ENCODE data around the gene UNC80.

The UNC80 gene

DNA sequence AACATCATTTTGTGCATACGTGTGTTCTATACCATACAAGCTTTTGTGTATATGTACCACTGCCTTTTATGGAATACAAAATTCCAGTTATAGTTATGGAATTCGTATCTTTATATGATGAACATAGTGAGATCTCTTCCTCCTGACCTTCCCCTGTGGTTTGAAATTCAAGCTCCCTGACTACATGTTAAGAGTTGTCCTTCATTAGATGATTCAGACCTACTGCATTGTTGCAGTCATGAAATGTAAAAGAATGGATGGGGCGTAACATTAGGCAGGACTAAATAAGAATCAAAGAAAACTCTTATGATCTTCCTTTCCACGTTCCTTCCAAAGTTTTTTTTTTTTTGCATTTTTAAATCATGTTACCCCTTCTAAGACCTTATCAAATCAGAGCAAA, 107.1 kb downstream of the UNC80 start:
- TF ChIP-seq CTCF (IDR thresholded peaks at IDR 0.05; ENCODE audit: borderline replicate concordance, extremely low read depth, low read length, poor library complexity, severe bottlenecking) (no peak), EZH2 (IDR thresholded peaks at IDR 0.05; ENCODE audit: borderline replicate concordance, low read depth, low read length, severe bottlenecking) (no peak)
- Histone ChIP-seq H3K4me3 (ENCODE audit: low read depth in 1 of 2, low read length in 2 of 2) (no peak overlapping the region), H3K9ac (ENCODE audit: low read depth, low read length) (no peak overlapping the region), H3K4me2 (ENCODE audit: insufficient read depth, low read length) (no peak overlapping the region), H3K27me3 (ENCODE audit: insufficient read depth, low read length, poor library complexity) (no peaks in the 10 kb centered on the region), H3K9me3 (ENCODE audit: insufficient read depth, low read length, severe bottlenecking) (no peaks in the 10 kb centered on the region), H3K4me1 (ENCODE audit: insufficient read depth, low read length) (no peaks in the 10 kb centered on the region), H3K27ac (ENCODE audit: low read length) (no peak overlapping the region), H3K36me3 (ENCODE audit: insufficient read depth, low read length) (no peaks in the 10 kb centered on the region), H2AFZ (ENCODE audit: low read depth, low read length) (no peak overlapping the region), H3K79me2 (ENCODE audit: insufficient read depth, low read length) (no peaks in the 10 kb centered on the region), H4K20me1 (ENCODE audit: insufficient read depth, low read length) (no peaks in the 10 kb centered on the region)
- no peak for DNase-seq
- no peak for ATAC-seq (ENCODE audit: insufficient read depth, low read depth)

DNA sequence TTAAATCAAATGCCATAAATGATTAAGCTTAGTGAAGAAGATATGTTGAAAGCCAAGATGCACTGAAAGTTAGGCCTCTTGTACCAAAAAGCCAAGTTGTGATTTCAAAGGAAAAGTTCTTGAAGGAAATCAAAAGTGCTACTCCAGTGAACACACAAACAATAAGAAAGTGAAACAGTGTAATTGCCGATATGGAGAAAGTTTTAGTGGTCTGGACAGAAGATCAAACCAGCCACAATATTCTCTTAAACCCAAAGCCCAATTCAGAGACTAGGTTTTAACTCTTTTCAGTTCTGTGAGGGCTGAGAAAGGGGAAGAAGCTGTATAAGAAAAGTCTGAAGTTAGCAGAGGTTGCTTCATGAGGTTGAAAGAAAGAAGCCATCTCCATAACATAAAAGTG, 129.0 kb downstream of the UNC80 start:
- H3K4me3 ChIP-seq (ENCODE audit: low read depth in 1 of 2, low read length in 2 of 2), result no peak overlapping the region
- no peaks in the 10 kb centered on the region for H4K20me1 ChIP-seq (ENCODE audit: insufficient read depth, low read length)
- no peak overlapping the region for H2AFZ ChIP-seq (ENCODE audit: low read depth, low read length)
- DNase-seq (no peak), ATAC-seq (ENCODE audit: insufficient read depth, low read depth) (no peak)
- H3K36me3 ChIP-seq (ENCODE audit: insufficient read depth, low read length), result no peaks in the 10 kb centered on the region
- no peak overlapping the region for H3K27ac ChIP-seq (ENCODE audit: low read length)
- no peaks in the 10 kb centered on the region for H3K9me3 ChIP-seq (ENCODE audit: insufficient read depth, low read length, severe bottlenecking)
- TF ChIP-seq EZH2 (IDR thresholded peaks at IDR 0.05; ENCODE audit: borderline replicate concordance, low read depth, low read length, severe bottlenecking) (no peak), CTCF (IDR thresholded peaks at IDR 0.05; ENCODE audit: borderline replicate concordance, extremely low read depth, low read length, poor library complexity, severe bottlenecking) (no peak)
- H3K4me2 ChIP-seq (ENCODE audit: insufficient read depth, low read length), result no peak overlapping the region
- H3K79me2 ChIP-seq (ENCODE audit: insufficient read depth, low read length), result no peaks in the 10 kb centered on the region
- no peaks in the 10 kb centered on the region for H3K27me3 ChIP-seq (ENCODE audit: insufficient read depth, low read length, poor library complexity)
- no peak overlapping the region for H3K9ac ChIP-seq (ENCODE audit: low read depth, low read length)
- no peaks in the 10 kb centered on the region for H3K4me1 ChIP-seq (ENCODE audit: insufficient read depth, low read length)

- Histone ChIP-seq H3K9me3 (ENCODE audit: insufficient read depth, low read length, severe bottlenecking) (no peaks in the 10 kb centered on the region), H4K20me1 (ENCODE audit: insufficient read depth, low read length) (no peaks in the 10 kb centered on the region), H3K27me3 (ENCODE audit: insufficient read depth, low read length, poor library complexity) (no peaks in the 10 kb centered on the region), H3K9ac (ENCODE audit: low read depth, low read length) (no peak overlapping the region), H3K36me3 (ENCODE audit: insufficient read depth, low read length) (no peaks in the 10 kb centered on the region), H3K79me2 (ENCODE audit: insufficient read depth, low read length) (no peaks in the 10 kb centered on the region), H3K4me1 (ENCODE audit: insufficient read depth, low read length) (no peaks in the 10 kb centered on the region), H3K27ac (ENCODE audit: low read length) (no peak overlapping the region), H3K4me2 (ENCODE audit: insufficient read depth, low read length) (no peak overlapping the region), H3K4me3 (ENCODE audit: low read depth in 1 of 2, low read length in 2 of 2) (no peak overlapping the region), H2AFZ (ENCODE audit: low read depth, low read length) (no peak overlapping the region)
- ATAC-seq (ENCODE audit: insufficient read depth, low read depth) (no peak), DNase-seq (no peak)
- TF ChIP-seq EZH2 (IDR thresholded peaks at IDR 0.05; ENCODE audit: borderline replicate concordance, low read depth, low read length, severe bottlenecking) (no peak), CTCF (IDR thresholded peaks at IDR 0.05; ENCODE audit: borderline replicate concordance, extremely low read depth, low read length, poor library complexity, severe bottlenecking) (no peak)
Measured at GRCh38 chr2:209901172-209901571, 129.5 kb downstream of the UNC80 start.

GRCh38 chr2:209905691-209906090, 134.1 kb downstream of the UNC80 start:
- H3K4me1 ChIP-seq (ENCODE audit: insufficient read depth, low read length), result no peaks in the 10 kb centered on the region
- no peak overlapping the region for H2AFZ ChIP-seq (ENCODE audit: low read depth, low read length)
- H4K20me1 ChIP-seq (ENCODE audit: insufficient read depth, low read length), result no peaks in the 10 kb centered on the region
- no peak overlapping the region for H3K4me3 ChIP-seq (ENCODE audit: low read depth in 1 of 2, low read length in 2 of 2)
- no peak overlapping the region for H3K27ac ChIP-seq (ENCODE audit: low read length)
- ATAC-seq (ENCODE audit: insufficient read depth, low read depth), result no peak
- no peak for DNase-seq
- no peak overlapping the region for H3K9ac ChIP-seq (ENCODE audit: low read depth, low read length)
- no peaks in the 10 kb centered on the region for H3K9me3 ChIP-seq (ENCODE audit: insufficient read depth, low read length, severe bottlenecking)
- H3K27me3 ChIP-seq (ENCODE audit: insufficient read depth, low read length, poor library complexity), result no peaks in the 10 kb centered on the region
- no peaks in the 10 kb centered on the region for H3K36me3 ChIP-seq (ENCODE audit: insufficient read depth, low read length)
- TF ChIP-seq CTCF (IDR thresholded peaks at IDR 0.05; ENCODE audit: borderline replicate concordance, extremely low read depth, low read length, poor library complexity, severe bottlenecking), result no peak
- TF ChIP-seq EZH2 (IDR thresholded peaks at IDR 0.05; ENCODE audit: borderline replicate concordance, low read depth, low read length, severe bottlenecking), result no peak
- no peaks in the 10 kb centered on the region for H3K79me2 ChIP-seq (ENCODE audit: insufficient read depth, low read length)
- H3K4me2 ChIP-seq (ENCODE audit: insufficient read depth, low read length), result no peak overlapping the region
